Activated CD4-positive, CD25-positive, alpha-beta regulatory T cell treated with anti-CD3 and anti-CD28 coated beads, Interleukin-2, amount 50 U/mL, for 72 hours (primary cell): ENCODE results near the gene P2RX2.

Source experiments
- DNase-seq: peaks from one replicate; pipeline ENCODE4 v3.0.0; 2021

The P2RX2 gene

DNA sequence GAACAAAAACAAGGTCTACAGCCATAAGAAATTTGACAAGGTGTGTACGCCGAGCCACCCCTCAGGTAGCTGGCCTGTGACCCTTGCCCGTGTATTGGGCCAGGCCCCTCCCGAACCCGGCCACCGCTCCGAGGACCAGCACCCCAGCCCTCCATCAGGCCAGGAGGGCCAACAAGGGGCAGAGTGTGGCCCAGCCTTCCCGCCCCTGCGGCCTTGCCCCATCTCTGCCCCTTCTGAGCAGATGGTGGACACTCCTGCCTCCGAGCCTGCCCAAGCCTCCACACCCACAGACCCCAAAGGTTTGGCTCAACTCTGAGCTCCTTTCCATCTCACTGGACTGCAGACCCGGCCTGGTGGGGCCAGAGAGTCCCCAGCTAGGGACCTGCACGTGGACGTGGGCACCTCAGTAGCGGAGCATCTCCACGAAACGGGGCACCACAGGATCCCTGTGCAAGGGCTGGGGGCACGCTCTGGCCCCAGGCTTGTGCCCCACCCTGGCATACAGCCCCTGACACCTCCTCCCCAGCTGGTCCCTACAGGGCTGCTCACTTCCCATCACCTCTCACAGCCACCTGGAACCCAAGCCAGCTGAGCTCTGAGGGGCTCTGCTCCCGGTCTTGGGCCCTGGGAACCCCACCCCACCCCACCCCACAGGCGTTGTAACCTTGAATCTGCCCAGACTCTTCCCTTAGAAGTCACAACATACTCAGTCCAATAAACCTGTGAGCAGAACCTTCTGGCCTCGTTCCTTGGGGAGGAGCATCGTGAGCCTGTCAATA is 3.3 kb downstream of the P2RX2 start:
- no peak for DNase-seq

DNA sequence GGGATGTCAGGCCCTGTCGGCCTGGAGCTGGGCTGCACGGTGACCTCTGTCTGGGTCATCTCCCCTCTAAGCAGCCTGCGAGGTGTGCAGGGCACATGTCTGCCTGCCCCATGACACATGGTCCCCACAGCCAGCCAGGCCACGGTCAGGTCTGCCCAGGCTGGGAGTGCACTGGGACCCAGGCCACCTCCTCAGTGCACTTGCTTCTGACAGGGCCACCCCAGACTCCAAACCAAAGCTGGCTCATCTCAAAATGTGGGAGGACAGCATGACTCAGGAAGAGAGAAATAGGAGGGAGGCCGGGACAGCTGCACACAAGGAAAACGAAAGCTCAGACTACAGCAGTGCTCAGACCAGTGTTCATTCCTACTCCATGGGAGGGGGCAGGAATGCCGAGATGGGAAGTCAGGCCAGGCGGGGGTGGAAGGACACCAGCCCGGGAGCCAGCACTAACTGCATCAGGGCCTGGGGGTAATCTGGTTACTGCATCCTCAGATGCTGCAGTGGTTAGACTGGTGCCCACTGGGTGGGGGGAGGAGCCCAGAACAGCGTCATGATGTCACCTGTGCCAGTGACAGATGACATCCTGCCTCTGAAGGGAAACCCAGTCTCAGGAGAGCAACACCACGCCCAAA is 4.0 kb downstream of the P2RX2 start:
- no peak for DNase-seq

DNA sequence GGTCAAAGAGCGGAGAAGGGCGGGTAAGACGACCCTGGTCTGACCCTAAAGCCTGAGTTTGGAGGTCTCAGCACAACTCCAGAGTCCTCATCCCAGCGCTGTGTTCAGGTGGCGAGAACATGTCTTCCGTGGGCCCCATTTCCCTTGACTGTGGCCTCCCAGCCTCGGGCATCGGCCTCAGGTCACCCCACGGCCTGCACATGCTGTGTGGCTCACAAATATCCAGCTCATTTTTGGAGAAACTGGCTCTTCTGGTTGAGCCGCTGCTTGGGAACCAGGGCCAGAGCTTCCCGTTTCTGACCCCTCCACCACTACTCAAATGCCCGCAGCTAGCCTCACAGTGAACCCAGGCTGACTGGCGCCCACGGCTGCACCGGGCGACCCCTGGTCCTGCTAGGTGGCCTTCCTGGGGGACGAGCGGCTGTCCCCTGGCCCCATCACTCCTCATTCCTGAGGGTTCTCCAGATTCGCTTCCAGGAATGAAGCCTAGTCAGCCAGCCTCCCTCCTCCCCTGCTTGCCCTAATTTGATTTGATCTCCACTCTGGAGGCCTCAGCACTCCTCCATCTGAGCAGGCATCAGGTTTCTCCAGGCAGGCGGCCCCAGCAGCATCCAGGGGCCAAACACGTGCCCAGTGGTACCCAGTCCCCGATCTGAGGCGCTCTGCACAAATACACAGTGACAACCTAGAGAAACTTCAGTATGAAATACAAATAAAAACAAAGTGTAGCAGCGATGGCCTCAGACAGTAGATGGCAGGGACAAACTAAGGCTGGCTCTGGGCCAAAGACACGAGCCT is 4.7 kb downstream of the P2RX2 start:
- no peak for DNase-seq

DNA sequence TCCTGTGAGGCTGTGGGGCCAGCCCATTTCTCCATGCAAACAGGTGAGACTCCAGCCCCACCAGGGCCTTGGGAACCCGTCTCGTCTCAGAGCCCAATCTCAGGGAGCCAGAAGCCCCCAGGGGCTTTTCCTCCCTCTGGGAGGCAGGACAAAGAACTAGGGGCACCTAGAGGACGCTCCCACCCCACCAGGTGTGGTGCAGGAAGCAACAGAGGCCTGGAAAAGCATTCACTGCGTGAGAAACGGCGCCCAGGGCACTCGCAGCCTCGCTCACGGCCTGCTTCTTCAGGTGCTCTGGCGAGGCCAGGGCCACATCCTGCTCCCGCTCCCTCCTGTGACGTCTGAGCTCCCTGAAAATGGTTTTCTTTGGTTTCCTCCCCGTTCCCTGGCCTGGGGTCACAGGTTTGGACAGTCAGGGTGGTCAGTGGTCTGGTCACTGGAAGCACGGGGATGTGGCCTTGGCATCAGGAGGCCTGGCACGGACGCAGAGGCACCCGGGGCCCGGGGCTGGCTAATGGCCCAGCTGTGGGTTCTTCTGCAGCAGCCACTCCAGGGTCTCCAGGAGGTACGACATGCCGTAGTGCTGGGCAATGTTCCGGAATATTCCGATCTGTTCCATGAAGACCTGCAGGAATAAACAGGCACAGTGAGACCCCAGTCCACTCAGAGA is 5.7 kb downstream of the P2RX2 start:
- no peak for DNase-seq

DNA sequence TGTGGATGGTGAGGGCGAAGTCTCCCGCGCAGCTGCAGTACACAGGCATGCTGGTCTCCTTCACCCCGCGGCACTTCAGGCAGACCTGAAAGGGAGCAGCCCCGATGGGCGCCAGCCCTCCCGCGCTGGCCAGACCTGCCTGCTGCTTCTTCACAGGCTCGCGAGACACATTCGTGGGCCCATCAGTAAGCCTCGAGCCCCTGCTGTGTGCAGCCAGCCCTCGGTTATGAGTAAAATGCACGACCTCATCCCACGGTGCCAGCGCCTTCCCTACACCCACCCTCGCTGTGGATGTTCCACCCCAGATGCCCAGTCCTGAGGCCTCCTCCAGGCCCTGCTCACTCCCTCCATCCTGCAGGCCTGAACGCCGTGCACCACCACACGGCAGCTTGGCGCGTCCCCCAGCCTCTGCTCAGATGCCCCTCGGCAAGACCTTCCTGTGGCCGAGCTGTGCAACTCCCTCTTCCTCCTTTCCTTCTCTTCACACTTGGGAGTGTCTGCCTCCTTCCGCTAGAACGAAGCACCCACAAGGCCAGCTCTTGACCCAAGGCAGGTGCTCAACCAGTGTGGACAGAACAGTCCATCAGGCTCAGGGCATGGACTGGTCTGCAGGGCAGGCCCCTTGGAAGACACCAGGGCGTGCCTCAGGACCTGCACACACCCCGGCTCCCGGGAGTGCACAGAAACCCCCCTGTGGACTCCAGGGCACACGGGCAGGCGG is 6.5 kb downstream of the P2RX2 start:
- no peak for DNase-seq

DNA sequence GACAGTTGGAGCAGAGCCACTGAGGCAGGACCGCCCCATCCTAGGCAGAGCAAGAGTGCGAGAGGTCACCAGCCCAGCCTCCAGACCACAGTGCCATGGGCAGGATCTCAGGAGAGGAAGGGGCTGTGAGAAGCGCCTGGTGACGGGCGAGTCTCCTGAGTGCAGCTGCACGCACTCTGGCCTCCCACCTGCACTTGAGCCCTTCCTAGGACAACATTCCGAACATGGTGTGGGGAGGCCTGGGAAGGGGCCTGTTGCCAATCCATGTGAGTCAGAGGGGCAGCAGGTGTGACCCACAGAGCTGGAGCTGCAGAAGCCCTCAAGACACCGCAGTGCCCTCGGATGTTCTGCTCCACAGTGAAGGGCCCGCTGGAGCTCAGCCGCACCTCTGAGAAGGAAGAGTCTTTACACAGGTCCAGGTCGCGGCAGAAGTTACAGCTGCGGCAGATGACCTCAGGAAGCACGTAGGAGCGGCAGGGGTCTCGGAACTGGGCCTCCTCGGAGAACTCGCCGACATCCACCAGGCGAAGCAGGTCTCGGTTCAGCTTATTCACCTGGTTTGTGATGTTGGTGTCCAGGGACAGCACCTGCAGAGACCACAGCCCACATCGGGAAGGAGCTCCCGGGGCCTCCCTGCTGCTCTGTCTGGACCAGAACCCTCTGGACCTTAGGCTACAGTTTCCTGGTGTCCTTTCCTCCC is 7.3 kb downstream of the P2RX2 start:
- DNase-seq = no peak

DNA sequence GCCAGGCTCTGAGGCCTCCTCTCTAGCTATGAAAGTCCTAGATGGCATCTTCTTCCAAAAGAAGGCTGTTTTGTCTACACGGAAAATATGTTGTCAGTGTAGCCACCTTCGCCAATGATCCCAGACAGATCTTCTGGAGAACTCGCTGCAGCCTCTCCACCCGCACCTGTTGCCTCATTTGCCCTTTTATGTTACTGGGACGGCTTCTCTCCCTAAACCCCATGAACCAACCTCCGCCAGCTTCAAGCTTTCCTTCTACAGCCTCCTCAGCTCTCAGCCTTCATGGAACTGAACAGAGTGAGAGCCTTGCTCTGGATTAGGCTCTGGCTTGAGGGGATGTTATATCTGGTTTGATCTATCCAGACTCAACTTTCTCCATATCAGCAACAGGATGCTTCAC is 10.8 kb downstream of the P2RX2 start:
- DNase-seq = no peak

DNA sequence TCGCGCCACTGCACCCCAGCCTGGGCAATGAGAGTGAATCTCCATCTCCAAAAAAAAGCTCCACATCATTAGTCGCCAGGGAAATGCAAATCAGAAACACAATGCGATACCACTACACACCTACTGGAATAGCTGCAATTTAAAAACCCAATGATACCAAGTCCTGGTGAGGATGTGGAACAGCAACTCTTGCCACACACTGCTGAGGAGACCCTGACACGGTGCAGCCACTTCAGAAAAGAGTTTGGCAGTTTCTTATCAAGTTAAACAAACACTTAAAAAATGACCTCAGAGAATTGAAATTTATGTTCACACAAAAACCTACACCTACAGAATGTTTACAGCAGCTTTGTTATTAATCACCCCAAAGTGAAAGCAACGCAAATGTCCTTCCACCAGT is 12.1 kb downstream of the P2RX2 start:
- DNase-seq = no peak

DNA sequence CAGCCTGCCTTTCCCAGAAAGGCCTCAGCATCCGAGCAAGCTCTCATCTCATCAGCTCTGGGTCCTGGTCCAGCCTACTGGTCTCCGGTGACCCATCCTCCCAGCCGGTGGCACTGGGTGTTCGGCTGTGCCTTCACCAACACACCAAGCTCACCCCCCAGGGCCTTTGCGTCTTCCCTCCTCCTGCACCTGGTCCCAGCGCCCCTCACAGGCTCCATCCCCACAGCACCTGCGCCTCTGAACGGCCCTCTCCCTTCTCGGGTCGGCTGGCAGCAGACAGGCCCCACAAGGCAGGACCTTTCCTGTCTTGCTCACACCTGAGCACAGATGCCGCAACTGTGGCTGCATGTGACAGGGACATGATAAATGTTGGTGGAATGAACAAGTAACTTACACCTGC is 13.1 kb downstream of the P2RX2 start:
- DNase-seq = no peak

DNA sequence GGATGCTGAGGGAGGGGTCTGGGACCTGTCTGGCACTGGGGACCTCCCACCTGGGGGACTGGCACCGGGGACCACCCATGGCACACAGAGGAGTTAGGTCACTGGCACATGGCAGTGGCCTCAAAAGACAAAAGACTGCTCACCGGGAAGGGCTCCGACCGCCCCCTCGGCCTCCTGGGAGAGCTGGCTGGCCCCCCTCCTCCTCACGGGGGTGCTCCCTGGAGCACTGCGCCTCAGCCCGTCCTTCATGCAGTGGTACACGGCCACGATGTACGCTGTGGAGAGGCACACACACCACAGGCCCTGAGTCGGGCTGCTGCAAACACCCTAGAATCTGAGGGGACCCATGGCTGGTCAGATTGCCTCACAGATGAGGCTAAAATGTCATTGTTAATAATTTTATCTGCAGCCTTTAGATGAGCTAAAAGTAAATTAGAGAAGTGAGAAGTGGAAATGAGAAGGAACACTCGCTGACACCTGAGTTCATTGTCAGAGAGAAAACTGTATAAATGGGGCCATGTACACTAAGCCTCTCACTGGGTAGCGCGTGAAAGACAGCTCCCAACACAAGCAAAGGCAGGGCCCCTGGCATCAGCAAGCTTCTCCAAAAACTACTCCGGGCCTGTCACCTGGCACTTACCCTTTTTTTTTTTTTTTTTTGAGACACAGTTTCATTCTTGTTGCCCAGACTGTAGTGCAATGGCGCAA is 14.1 kb downstream of the P2RX2 start:
- DNase-seq = no peak

DNA sequence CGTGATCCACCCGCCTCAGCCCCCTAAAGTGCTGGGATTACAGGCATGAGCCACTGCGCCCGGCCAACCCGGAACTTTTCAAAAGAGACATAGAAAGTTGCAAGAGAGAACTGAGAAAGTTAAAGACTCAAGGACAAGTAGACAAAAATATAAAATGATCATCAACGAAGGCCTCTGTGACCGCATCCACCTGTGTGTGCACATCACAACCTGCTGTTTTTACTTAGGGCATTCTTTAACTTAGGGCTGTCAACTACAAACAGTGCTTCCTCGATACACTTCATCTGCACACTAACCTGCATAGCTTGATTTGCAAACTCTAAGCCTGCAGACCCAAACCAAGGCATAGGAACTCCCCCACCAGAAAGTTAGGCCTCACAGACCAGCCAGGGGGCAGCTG is 14.8 kb downstream of the P2RX2 start:
- no peak for DNase-seq

DNA sequence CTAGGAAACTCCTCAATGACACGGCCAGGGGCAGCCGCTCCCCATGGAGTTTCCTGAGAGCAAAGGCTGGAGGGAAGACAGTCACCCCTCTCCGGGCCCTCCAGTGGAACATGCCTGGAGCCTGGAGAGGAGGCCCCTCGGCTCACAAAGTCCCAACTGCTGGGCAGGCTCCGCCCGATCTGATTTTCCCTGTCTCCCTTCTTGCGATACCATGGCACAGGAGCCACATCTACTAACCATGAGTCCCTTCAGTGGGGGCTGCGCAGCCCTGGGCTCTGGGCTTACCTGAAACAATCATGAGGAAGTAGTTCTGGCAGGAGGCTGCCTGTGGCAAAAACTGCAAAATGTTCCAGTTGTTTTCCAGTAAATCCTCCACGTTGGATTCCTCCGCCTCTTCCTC is 15.3 kb downstream of the P2RX2 start:
- DNase-seq = no peak

DNA sequence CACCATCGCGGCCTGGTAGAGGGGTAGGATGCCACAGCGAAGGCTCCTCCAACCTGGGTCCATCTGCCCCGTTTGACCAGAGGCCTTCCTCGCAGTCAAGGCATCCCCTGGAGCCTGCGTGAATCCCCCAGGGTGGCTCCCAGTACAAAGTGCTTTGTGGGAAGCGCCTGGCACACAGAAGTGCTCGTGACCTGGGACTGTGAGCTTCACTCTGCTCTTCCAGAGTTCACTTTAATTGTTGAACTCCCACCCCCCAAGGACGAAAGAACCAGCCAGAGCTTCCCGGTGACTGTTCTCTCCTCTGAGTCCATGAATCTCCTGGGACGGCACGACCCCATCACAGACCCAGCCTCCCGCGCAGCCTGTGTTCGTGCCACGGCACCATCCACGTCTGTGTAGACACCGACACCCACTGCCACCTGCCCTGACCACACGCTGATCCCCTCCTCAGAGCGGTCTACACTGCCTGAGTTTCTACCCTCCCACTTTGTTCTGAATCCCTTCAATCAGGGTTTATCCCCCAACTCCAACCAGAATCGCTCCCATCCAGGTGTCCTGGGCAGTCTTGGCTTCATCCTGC is 15.9 kb downstream of the P2RX2 start:
- no peak for DNase-seq

DNA sequence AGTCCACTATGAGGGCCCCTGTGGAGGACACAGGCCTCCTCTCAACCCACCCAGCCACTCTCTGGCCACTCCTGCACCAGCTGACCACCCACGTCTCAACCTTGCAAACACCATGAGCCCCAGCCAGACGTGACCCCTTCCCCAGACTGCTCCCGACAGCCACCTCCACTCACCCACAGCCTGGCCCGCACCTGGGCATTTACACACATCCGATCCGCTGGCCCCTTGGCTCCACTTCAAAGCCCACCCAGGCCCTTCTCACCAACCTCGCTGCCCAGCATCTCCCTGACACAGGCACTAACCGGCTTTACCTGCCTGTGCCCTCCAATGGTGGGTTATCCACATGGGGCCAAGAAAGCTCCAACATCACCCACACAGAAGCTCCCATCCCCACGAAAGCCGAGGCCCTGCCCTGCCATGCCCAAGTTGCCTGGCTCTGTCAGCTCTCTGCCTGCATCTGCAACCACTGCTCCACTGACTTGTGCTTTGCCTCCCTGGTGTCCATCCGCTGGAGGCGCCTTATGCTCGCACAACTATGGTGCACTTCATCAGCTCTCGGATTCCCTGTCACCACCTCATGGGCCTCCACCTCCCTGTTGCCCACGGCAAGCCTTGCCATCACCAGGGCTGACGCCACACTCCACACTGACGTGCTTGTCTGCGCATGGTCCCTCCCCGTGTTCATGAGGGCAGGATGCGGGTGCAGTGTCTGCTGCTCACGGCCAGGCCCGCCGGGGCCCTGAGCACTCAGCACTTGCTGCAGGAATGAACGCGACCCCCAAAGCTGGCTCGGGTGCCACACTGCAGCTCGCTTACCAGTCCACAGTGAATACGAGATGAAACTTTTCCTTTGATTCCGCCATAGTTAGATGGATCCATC is 16.7 kb downstream of the P2RX2 start:
- DNase-seq = no peak

DNA sequence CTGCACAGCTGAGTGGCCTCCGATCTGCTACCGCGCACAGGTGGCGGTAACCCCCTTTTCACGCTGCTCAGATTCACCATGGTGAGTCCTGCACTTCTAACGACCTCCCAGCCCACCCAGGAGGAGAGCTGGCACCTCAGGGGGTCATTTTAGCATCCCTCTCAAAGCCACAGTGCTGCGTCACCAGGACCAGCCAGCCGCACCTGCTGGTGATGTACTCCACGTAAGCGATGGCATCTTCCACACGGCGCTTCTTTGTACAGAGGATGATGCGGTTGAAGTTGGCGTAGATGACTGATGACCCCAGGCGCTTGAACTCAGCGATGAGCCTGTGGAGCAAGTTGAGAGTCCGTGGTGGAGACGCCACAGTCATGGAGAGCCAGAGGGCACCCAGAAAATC is 19.2 kb downstream of the P2RX2 start:
- DNase-seq = no peak

DNA sequence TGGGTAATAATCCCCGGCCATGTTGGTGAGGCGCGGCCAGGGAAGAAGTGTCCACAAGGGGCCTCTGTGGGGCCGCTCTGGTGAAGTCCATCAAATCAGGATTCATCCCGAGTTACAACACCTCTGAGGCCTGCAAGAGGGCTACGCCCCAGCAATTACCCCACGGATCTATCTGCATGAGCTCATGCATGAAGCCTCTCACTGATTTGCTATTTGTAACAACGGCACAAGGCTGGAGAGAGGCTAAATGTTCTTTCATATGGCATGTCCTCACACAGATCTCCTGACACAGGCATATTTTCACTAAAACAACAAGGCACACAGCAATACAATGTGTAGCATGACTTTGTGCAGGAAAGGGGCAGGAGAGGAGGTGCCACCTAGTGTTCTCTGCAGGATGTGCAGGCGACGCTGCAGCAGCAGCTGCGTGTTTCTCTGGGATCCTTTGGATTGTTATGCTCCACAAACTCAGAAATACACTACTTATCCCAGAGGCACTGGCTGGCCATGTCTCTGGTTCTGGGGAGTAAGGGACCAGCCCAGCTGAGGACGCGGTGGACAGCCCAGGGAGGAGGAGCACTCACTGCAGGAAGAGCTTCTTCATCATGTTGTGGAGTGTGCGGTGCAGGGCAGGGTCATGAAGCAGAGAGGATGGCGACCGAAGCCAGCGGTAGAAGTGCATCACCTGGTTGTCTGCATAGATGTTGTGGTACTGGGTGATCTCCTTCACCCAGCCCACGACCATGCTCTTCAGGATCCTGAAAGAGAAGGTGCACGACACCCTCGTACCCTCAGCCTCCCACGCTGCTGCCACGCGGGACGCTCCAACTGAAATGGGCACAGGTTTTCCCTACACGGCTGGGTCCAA is 20.2 kb downstream of the P2RX2 start:
- DNase-seq = no peak

DNA sequence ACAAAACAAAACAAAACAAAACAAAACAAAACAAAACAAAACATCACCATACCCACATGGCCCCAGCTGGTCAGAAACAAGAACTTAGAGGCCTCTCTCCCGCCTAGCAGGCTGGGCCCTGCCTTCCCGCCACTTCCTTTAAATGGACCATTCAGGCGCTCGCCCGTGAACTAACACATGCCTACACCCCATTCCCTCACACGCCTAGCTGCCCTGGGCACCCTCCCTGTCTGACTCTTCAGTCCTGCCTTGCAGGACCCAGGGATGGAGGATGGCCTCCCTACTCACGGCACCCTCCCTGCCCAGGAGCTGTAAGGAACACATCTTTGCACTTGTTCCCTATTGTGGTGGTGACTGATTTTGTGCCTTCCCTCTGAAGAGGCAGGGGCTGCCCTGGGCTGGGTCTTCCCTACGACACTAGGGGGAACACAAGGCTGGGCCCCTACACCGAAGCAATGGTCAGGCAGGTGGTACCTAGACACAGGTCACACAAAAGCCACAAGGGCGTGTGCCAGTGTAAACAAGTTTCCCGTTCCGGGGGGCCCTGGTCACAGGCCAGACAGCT is 21.5 kb downstream of the P2RX2 start:
- no peak for DNase-seq

DNA sequence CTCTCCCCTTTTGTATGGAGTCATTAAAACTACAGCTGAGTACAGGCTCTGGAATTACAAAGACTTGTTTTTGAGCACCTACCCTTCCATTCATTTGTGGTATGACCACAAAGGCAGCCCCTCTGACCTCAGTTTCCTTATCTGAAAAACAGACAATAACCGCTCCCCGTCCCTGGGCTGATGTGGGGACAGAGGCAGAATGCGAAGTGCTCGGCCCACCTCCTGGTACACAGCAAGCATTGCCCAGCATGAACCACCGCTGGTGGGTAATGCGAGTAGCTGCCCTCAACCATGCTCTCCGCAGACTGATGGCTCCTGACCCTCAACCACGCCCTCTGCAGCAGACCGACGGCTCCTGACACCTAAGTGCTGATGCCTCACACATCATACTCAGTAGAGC is 22.4 kb downstream of the P2RX2 start:
- DNase-seq = no peak
